GM18873 (cell line): ENCODE measurements around the gene LYSMD2.
"Not testable (repeated sequence)": the region's sequence is repeated elsewhere in the genome, so short reads cannot be mapped to it uniquely, and the experiment has no call there.

Experiments used
- ATAC-seq: cut with Tn5 transposase; IDR thresholded peaks from one replicate; pipeline ENCODE4 v1.9.1; 2021; ENCODE audit warnings: mild to moderate bottlenecking, moderate library complexity, moderate number of reproducible peaks; ENCODE audit not compliant: unreplicated experiment, low FRiP score

LYSMD2 gene, protein sequence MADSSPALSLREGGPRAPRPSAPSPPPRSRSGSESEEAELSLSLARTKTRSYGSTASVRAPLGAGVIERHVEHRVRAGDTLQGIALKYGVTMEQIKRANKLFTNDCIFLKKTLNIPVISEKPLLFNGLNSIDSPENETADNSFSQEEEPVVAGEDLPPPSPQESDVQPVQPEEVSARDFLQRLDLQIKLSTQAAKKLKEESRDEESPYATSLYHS

DNA sequence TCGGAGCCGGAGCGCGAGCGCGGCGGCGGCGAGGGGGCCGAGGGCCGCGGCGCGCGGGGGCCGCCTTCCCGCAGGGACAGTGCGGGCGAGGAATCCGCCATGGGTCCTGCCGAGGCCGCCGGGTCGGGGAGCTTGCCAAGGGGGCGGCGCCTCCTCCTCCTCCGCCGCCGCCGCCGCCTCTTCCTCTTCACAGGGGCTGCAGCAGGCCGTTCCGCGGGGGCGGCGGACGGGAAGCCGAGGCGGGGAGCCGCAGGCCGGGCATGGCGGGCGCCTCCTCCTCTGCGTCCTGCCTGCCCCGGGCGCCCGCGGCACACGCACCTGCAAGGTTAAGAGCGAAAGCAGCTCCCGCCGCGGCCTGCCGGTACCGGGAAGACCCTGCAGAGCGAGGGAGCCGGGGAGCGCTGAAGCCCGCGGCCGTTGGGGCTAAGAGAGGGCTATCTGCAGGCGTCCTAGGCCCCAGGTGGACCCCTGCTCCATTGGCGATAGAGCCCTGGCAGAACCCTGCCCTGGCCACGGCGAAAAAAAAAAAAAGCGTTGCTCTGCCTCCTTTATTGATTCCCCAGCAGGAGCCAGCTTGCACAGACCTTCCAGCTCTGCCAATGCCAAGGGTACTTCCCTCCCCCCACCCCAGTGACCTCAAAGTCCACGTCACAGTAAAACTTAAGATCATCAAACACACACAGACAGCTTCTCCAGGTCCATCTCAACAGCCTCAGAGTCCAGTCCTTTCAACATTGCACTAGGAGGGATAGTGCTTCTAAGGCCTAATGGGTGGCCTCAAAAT, at the start of gene LYSMD2:
LYSMD2 (minus strand) TSS at position 134 of the 784 bp plus-strand sequence; CDS start at position 101, 33 bp downstream.
- ATAC-seq, result no peak

DNA sequence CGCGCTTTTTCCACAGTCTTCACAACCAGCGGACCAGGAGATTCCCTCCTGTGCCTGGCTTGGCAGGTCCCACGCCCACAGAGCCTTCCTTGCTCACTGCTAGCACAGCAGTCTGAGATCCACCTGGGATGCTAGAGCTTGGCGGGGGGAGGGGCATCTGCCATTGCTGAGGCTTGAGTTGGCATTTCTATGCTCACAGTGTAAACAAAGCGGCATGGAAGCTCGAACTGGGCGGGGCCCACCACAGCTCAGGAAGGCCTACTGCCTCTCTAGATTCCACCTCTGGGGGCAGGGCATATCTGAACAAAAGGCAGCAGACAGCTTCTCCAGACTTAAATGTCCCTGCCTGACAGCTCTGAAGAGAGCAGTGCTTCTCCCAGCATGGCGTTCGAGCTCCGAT, 49.7 kb upstream of the LYSMD2 start:
- ATAC-seq, result not testable (repeated sequence)

DNA sequence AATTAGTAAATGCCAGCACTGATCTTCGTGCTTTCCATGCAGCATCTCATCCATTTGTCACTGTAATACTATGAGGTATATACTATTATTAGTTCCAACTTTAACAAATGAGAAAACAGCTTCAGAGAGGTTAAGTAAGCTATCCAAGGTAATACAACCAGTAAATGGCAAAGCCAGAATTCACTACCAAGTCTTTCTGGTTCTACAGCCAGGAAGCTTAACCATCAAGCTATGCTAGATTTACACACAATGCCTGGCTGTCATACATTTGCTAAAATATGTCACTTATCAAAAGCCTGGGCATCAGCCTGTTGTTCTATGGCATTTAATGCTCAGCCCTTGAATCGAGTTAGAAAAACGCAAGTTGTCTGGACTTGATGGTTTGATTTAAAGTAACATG, 46.5 kb upstream of the LYSMD2 start:
- ATAC-seq, result no peak

DNA sequence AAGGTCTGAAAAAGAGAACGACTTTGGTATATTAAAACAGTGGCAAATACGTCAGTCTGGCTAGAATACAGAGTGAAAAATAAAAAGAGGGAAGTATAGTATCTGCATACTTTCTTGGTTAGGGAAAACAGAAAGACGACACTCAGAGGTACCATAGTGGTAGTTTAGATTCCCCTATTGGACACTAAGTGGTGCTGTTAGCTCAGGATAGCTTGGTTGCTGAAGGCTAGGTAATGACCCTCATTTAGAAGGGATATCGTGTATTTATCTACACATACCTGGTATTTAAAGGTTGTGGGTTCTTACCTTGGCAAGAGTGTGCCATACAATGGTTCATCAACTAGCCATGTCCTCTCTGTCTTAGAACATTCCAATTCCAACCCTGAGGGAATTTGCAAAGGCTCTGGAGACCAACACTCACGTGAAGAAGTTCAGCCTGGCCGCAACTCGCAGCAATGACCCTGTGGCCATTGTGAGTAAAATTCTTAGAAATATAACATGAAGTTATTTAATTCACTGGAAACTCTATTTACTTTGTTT, 45.0 kb upstream of the LYSMD2 start:
- no peak for ATAC-seq

DNA sequence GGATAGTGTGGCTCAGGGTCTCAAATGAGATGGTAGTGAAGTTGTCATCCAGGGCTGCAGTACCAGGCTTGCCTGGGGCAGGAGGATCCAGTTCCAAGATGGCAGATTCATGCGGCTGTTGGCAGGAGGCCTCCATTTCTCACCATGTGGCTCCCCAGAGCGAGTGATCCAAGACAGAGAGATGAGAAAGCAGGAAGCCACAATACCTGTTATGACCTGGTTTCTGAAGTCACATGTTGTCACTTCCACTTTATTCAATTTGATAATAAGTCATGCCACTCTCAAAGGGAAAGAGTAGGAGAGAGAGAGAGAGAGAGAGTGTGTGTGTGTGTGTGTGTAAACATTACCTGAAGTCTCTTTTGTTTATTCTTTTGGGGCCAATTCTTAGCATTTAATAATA, 44.1 kb upstream of the LYSMD2 start:
- no peak for ATAC-seq

DNA sequence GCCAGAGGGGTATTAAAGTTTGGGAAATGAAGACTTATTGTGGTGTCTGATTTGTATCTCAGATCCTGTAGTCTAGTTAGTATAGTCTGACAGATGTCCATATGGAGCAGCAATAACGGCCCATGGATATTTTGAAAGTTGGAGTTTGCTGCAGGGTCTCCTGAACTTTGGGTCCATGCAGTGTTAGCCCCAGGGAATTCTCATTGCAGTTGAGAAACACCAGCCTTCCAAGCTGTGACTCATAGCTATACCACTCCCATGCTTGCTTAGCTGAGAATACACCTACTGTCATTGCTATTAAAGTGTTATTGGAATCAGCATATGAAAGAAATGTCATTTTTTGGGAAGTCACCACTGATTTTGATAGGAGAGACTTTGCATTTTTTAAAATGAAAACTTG, 43.2 kb upstream of the LYSMD2 start:
- no peak for ATAC-seq

DNA sequence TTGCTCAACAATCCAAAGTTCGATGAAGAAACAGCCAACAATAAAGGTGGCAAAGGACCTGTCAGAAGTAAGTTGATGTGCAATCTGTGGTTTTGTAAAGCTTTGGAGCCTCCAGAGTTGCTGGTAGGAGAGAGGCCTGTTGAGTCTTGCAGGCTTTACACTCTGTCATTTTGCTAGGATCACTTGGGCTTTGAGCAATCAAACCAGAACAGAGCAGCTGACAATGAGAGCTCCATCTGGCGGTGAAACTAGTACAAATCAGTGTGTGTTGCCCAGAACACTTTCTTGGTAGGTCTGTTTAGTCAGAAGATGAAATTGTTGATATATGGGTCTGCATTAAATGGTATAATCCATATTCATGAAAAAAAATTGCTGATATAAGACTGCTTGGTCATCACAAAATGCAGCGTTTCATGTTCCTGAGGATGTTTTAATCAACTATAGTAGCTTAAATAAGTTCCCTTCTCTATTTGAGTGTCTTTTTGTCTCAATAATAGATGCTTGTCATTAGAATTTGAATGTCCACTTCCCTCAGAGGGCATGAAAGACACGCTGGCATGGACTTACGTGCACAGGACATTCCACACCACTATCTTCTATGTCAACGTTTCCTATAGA, 39.6 kb upstream of the LYSMD2 start:
- no peak for ATAC-seq

DNA sequence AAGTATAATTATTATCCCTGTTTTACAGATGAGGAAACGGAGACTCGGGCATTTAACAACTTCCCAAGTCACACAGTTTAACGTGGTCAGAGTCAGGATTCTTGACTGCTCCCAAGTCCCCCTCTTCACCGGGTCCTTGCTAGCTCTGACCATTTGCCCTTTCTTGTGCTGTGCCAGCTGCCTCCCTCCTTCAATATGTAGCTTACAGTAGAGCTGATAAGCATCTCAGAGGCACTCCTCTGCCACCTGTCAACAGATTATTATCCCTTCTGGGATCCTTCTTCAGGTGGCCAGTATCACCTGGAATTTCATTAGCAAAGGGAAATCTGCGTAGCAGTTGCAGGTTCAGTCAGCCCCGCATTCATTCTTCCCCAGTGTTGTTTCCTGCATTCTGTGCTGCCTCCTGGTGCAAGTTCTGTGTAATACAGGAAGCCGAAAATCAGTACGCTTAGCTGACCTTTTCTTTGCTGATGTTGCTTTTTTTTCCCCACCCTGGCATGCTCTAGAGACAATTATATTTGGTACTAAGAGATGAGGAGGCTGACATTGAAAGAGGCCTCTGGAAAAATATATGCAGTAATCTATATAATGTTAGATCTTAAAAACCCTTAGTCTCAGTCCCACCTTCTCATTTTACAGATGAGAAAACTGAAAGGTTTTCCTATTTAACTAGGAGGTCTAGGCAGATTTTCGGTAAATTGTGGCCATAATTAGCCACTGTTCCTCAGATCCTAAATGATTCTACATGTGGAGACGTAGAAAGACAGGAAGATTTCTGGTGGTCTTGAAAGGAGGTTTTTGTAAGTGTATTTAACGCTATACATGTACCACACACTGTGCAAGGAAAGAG, 38.7 kb upstream of the LYSMD2 start:
- no peak for ATAC-seq

DNA sequence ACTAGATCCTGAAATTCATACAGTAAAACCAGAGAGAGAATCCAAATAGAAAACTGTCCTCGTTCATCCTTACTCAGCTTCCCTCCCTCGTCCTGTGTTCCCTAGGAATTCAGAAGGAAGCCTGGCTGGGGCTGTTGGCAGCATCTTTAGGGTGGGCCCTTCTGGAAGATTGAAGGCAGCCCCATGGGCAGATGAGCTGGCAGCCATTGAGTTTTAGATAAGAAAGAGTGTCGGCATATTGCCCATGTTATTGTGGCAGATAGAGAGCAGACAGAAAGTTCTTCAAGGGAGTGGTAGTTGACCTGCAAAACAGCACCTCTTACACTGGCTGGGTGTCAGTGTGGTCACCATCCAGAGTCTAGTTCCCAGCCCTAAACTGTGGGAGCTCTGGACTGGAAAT, 37.5 kb upstream of the LYSMD2 start:
- ATAC-seq, result no peak

DNA sequence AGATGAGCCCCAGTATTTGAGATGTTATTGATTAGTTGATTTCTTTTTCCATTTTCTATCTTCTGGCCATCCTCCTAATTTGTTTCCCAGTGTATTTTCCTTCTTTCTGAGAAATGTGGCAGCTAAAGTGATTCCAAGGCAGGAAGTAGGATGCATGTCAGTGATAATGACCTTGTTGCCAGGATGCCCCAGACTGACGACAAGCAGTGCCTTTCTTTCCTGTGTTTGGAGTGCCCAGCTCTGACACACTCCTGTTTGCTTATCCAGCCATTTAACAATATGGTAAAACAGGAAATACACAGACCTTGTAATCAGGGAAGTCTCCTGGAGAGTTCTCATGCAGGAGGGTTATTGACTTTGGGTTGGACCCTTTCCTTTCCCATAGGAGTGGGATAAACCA, 34.3 kb upstream of the LYSMD2 start:
- no peak for ATAC-seq

DNA sequence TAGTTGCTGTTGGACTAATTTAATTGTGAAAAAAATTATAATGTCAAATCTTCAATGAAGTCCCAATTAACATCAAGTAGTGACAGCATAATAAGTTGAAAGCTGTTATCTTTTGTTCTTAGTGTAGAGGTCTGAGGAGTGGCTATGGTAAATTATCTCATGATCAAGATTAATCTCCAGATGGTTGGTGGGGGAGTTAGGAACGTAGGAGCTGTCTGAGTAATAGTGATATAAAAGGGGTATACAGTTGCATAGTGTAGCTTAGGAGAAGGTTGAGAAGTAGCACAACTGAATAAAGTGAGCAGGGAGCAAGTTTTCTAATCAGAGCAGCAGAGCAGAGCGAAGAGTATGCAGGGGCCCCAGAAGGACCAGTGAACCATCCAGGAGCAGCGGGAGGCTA, 33.4 kb upstream of the LYSMD2 start:
- ATAC-seq, result no peak

DNA sequence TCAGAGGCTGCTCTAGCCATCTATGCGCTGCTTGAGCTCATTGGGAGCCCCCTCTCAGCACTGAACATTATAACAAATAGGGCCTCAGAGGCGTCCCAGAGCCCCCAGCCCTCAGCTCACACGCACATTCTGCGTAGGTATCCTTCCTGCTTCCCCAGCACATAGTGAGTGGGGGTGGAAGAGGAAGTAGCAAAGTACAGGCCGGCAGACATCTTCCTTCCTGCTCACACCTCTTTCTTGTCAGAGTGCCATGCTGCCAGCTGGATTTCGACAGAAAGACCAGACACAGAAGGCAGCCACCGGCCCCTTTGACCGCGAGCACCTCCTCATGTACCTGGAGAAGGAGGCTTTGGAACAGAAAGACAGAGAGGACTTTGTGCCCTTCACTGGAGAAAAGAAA, 30.6 kb upstream of the LYSMD2 start:
- no peak for ATAC-seq

DNA sequence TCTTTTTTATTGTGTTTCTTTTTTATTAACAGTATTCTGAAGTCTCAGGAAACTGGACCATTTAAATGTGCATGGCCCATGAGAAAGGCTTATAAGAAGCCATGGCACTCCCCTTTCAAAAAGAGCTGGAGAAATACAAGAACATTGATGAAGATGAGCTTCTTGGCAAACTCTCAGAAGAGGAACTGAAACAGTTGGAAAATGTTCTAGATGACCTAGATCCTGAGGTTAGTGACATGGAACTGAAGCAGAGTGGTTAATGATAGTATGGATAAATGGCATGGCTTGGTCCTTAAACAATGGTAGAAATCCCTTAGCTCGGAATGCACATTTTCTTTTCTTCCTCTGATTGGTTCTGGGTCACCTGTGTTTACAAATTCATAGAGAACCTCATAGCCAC, 28.9 kb upstream of the LYSMD2 start:
- no peak for ATAC-seq

DNA sequence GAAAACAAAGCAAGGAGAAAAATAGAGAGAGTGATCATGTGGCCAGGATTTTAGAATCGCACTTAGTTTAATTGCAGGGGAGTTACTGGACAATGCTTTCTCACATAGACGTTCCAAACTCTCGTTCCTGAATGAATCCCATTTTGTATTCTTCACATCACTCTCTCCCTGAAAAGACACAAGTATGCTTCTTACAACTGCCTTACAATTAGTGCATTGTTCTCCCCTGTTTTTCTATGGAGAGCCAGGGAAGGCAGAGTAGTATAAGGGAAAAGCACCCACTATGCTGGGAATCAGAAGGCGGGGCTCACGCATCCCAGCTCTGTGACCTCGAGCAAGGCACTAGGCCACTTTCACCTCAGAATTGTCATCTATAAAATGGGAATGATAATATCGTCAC, 28.3 kb upstream of the LYSMD2 start:
- ATAC-seq, result no peak

DNA sequence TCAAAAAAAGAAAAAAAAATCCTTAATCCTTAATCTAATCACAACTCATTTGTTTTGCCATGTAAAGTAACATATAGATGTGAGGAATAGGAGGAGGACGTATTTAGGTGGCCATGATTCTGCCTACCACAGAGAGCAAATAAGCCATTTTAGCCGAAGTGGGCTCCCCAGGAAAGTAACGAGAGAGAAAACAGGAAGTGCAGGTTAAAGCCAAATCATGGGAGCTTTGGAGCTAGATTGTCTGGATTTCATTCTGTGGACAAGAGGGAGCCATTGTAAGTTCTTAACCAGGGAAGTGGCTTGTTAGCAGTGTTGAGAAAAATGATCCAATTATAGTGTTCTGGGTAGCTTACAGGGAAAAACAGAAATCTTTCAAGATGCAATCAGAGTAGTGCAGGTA, 23.4 kb upstream of the LYSMD2 start:
- ATAC-seq, result no peak

DNA sequence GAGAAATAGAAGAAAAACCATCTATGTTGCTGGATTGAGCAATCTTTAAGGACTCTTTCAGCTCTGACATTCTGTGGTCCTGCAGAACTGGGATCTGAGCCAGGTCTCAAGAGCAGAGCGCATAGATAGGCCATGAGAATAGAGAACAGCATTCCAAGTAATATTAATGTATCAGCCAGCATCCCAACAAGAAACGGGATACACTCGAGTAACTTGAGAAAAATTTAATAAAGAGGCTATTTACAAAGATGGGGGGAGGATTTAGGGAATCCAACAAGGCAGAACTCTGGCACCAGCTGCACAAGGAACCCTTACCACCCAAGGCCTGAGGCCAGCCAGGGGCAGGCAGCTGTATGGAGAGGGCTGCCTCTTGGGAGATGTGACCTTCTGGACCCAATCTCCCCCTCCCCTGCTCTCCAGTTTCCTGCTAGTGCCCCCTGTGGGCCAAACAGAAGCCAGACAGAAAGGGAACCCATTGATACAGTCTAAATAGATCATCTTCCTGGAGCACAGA, 22.2 kb upstream of the LYSMD2 start:
- no peak for ATAC-seq

DNA sequence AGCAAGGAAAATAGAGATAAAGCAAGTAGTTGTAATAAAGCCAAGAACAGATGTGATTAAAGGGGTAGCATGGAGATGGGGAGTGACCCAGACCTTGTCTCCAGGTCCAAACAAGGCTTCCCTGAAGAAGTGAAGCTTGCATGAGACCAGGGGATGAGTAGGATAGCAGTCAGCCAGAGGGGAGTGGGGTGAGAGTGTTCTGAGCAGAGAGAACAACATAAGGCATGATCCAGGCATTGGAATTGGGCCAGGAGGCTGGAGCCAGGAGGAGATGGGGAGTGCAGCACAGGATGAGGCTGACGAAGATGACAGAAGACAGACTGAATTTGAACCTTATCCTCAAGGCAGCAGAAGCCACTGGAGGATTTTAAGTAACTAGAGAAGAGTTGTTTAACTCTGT, 21.2 kb upstream of the LYSMD2 start:
- no peak for ATAC-seq

DNA sequence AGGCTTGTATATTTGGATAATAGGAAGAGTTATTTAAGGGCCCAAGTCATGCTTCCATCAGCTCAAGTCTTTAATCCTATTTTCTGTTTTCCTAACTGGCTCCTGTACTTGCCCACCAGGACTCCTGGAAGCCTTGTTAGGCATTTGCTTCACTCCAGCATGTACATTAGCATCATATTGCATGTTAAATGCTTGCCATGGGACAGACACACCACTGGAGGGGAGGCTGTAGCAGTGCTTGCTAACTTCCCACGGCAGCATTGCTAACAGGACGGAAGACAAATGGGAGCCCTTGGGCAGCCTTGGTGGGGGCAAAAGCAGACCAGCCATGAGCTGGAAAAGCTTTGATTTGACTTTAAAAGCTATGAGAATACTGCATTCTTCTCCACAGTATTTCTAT, 20.0 kb upstream of the LYSMD2 start:
- no peak for ATAC-seq

DNA sequence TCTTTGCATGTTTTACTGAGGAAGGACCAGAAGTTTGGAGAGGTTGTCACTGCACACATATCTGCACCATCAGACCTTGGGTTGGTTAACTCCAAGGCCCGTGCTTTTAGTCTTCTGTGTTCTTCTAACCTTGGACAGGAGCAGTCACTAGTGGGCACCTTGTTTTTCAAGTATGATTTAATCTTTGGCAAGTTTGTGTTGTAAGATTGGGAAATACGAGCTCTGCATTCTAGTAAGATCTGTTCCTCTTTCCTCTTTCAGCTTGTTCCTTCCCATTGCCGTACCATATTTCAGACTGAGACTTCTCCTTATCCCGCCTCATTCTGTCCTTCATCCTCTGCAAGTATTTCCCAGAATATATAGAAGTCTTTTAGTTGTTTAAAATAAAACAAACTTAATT, 19.0 kb upstream of the LYSMD2 start:
- ATAC-seq, result no peak

DNA sequence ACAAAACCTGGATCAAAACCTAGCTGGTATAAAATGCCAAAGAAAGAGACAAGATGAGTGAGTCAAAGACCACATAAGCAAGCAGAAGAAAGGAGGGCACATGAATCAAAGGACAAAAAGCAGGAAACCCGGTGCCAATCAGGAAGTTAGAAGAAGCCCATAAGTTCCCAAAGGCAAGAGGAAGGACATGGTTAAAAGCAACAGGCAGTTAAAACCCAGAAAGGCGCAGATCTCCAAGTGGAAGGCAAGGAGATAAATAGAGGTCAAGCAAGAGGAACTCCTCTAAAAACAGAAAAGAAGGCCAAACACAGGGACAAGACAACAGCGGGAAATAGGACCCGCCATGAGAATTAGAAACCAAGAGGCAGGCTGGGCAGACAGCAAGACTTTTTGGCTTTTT, 18.3 kb upstream of the LYSMD2 start:
- no peak for ATAC-seq
